Cardiac fibroblast (primary cell): ENCODE measurements around the gene ZDHHC3.
"Not testable (repeated sequence)": the region's sequence is repeated elsewhere in the genome, so short reads cannot be mapped to it uniquely, and the experiment has no call there.

Experiments used
- DNase-seq, 2 donors: peaks; one replicate each; pipeline versions ENCODE4 v3.0.0 to v3.0.0-alpha.2; 2010; ENCODE audit warnings: low read depth in 2 of 2
- H3K4me3 ChIP-seq, 2 donors: replicated peaks in 1 of 2; 1 replicate in 1 of 2; 2 replicates in 1 of 2; pipeline ENCODE4 v1.5.1; 2011; ENCODE audit warnings: low read depth in 2 of 2, low read length in 2 of 2, mild to moderate bottlenecking in 2 of 2, moderate library complexity in 1 of 2
- TF ChIP-seq, protein P1 (sequence below): IDR thresholded peaks from one replicate; pipeline ENCODE4 v1.5.1; 2011; ENCODE audit warnings: low read depth, mild to moderate bottlenecking, low read length, inconsistent platforms

The ZDHHC3 gene

GRCh38 chr3:44950275-44950734, 25.7 kb downstream of the ZDHHC3 start:
- DNase-seq = no peak
- TF ChIP-seq, protein P1, sequence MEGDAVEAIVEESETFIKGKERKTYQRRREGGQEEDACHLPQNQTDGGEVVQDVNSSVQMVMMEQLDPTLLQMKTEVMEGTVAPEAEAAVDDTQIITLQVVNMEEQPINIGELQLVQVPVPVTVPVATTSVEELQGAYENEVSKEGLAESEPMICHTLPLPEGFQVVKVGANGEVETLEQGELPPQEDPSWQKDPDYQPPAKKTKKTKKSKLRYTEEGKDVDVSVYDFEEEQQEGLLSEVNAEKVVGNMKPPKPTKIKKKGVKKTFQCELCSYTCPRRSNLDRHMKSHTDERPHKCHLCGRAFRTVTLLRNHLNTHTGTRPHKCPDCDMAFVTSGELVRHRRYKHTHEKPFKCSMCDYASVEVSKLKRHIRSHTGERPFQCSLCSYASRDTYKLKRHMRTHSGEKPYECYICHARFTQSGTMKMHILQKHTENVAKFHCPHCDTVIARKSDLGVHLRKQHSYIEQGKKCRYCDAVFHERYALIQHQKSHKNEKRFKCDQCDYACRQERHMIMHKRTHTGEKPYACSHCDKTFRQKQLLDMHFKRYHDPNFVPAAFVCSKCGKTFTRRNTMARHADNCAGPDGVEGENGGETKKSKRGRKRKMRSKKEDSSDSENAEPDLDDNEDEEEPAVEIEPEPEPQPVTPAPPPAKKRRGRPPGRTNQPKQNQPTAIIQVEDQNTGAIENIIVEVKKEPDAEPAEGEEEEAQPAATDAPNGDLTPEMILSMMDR = no peak
- no peak overlapping the region for H3K4me3 ChIP-seq

DNA sequence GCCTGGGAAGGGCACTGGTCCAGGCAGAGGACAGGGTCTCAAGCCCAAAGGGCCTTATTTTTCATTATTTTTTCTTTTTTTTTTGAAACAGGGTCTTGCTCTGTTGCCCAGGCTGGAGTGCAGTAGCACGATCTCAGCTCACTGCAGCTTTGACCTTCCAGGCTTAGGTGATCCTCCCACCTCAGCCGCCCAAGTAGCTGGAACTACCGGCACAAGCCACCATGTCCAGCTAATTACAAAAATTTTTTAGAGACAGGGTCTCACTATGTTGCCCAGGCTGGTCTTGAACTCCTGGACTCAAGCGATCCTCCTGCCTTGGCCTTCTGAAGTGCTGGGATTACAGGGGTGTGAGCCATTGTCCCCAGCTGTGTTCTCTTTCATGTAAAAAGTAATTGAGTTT, 26.2 kb downstream of the ZDHHC3 start:
- H3K4me3 ChIP-seq, DNase-seq: not testable (repeated sequence)

- H3K4me3 ChIP-seq = no peak overlapping the region
- DNase-seq = no peak
- TF ChIP-seq, protein P1 = no peak
Observed at GRCh38 chr3:44948239-44948638, 27.7 kb downstream of the ZDHHC3 start.

DNA sequence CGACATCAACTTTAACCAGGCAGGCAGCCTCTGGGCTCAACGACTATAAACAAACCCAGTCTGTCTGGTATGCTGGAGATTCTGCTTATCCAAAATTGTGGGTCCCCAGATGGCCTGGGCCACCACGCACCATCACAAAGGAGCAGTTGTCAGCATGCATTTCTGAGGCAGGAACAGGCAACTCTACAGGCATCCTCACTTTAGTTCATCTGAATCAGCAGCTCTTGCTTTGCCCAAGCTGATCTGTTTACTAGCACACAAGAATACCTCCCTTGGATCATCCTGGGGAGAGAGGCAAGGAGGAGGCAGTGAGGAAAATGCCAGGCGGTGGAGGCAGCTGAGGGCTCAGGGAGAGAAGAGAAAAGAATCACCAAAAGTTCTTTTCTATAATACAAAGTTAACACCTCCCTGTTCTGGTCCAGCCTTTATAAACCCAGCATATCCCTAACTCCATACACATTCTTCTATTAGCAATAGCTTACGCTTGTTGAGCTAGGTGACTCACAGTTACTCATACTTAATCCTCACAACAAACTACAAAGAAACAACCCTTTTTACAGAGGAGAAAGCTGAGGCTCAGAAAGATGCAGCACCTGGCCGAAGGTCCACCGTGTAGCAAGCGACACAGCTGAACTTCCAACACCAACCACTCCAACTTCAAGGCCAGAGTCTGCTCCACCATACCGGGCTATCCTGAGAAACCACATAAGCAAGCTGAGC, 33.6 kb downstream of the ZDHHC3 start:
- TF ChIP-seq, protein P1 = no peak
- H3K4me3 ChIP-seq = no peak overlapping the region
- DNase-seq = peak in 1 of 2 donors; percentile 72

- DNase-seq = peak; percentile 37 to 41
- H3K4me3 ChIP-seq = no peak overlapping the region
- TF ChIP-seq, protein P1 = no peak
Observed at GRCh38 chr3:44939581-44940036, 36.4 kb downstream of the ZDHHC3 start.

- no peak for DNase-seq
- TF ChIP-seq, protein P1 = no peak
- H3K4me3 ChIP-seq = no peak overlapping the region
Observed at GRCh38 chr3:44932986-44933944, 42.7 kb downstream of the ZDHHC3 start.

DNA sequence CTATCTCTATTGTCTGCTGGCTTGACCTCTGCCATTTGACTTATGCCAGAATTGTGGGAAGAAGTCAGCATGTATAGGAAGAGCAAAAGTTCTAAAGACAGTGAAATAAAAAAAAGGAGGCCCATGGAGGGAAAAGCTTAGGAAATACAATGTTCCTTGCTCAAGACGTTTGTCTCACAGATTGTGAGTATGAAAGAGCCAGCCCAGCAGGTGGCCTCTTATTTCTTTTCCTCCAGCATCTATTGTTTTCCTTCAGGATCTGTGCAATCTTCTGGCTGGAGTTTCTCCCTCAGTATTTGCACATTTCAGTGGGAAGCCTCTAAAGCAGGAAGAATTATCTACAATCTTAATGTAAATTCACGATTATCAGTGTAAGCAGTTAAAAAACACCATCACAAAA, 43.7 kb downstream of the ZDHHC3 start:
- TF ChIP-seq, protein P1 = no peak
- DNase-seq = no peak
- H3K4me3 ChIP-seq = no peak overlapping the region
